Islet precursor cell (in vitro differentiated cells): ENCODE measurements around the gene TPRG1.

Experiments used
- DNase-seq: peaks from one replicate; pipeline ENCODE4 v3.0.0-alpha.2; 2018

The TPRG1 gene

GRCh38 chr3:189233225-189233858, 61.6 kb downstream of the TPRG1 start:
- peak; percentile 78 for DNase-seq

- no peak for DNase-seq
Observed at GRCh38 chr3:189235214-189235613, 63.4 kb downstream of the TPRG1 start.

DNA sequence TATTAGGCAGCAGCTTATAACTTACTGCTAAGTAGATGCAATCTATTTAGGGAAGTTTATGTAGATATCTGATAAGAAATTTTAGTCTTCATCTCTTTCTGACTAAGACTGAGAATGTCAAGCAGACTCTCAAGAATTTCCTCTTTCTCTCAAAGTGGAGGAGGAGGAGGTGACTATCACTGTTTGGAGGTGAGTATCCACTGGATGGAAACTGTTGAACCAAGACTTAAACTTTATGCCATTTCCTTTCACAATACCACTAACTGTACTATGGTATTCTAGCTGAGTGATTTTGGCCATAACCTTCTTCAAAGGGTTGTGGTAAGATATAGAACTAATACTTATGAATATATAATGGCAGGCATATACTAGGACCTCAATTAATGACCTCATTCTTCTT, 64.6 kb downstream of the TPRG1 start:
- no peak for DNase-seq

DNA sequence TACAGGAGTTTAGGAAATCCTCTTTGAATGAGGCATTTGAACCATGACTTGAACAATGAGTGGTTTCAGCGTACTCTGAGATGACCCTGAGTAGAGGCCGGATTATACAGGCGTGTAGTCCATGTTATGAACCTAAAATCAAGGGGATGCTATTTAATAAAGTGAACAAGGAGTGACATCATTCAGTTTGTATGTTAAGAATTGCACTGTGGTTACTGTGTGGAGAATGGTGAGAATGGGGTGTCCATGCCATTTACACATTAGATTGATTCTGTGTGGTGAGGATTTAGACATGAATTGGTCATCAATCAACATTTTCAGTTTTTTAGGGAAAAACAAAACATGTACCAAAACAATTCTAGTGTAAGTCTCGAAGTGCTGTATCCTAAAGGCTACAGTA, 65.8 kb downstream of the TPRG1 start:
- no peak for DNase-seq

GRCh38 chr3:189238071-189238470, 66.3 kb downstream of the TPRG1 start:
- DNase-seq: no peak

DNA sequence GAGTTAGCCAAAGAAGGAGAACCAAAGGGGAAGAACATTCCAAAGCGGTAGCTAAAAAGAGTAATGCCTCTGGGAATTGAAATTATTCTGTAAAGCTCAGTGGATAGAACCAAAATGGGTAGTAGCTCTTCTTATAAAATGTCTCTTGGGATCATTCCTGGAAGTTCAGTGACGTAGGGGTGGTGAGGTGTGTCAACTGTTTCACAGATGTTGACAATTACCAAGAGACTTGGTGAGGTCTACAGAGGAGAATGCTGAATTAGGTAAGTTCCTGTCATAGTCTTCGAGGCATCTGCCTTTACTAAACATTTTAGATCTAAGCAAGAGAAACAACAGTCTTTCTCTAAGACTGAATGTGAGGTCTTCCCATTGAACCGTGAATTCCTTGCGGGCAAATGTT, 67.8 kb downstream of the TPRG1 start:
- no peak for DNase-seq

DNA sequence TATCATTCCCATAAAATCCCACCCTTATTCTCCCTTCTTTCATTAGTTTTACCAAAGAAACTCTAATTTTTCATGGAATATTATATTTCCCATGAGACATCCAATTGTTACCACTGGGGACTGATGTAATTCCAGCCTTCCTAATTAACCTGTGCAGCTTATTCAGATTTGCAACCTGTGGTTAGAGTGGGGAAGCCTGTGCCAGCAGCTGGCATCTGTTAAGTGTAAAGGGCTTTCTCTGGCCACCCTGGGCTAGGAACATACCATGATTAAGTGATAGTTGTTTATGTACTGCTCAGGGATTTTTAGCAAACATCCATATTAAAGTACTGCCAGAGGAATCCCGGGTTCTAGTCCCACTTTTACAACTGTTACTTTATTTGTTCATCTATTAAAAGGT, 78.2 kb downstream of the TPRG1 start:
- no peak for DNase-seq

GRCh38 chr3:189258261-189258660, 86.5 kb downstream of the TPRG1 start:
- no peak for DNase-seq

GRCh38 chr3:189260556-189261493, 89.1 kb downstream of the TPRG1 start:
- DNase-seq: no peak

- DNase-seq: no peak
Observed at GRCh38 chr3:189262746-189263145, 91.0 kb downstream of the TPRG1 start.

GRCh38 chr3:189267981-189268613, 96.3 kb downstream of the TPRG1 start:
- no peak for DNase-seq

DNA sequence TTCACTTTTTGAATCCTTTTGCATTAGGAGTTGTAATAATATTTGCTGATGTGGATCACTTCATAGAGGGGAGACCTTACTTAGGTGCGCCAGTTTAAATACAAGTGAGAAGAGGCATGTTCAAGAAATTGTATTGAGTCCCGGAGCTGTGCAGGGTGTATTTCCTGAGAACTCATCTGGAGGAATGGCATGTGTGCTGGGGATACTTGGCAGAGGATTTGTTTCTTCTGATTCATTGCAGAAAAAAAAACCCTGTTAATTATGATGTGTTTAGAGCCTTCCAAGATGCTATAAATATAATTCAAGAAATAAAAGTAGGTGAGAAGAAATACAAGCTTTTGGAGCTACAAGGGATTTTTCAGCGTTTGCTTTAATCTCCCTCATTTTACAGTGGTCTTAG, 97.6 kb downstream of the TPRG1 start:
- DNase-seq: no peak

- DNase-seq: peak; percentile 95
Observed at GRCh38 chr3:189270248-189270832, 98.6 kb downstream of the TPRG1 start.

GRCh38 chr3:189272500-189273119, 100.8 kb downstream of the TPRG1 start:
- DNase-seq: peak; percentile 65

- no peak for DNase-seq
Observed at GRCh38 chr3:189273736-189274135, 102.0 kb downstream of the TPRG1 start.

DNA sequence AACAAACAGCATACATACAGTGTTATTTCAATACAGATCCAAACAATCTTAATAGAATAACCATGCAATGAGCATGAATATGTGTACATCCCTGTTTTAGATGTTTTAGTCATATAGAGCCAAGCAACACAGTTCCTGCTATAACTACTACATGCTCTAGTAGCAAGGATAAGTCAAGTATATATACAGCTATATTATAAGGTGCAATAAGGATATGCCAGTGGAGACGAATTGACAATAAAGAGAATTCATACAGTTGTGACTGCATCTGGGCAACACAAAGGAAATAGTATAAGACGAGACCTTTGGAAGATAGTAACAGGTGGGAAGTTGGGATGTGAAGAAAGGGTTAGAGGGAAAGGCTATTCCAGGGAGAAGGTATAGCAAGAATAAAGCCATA, 103.4 kb downstream of the TPRG1 start:
- DNase-seq: no peak

GRCh38 chr3:189275852-189276251, 104.1 kb downstream of the TPRG1 start:
- DNase-seq: no peak

DNA sequence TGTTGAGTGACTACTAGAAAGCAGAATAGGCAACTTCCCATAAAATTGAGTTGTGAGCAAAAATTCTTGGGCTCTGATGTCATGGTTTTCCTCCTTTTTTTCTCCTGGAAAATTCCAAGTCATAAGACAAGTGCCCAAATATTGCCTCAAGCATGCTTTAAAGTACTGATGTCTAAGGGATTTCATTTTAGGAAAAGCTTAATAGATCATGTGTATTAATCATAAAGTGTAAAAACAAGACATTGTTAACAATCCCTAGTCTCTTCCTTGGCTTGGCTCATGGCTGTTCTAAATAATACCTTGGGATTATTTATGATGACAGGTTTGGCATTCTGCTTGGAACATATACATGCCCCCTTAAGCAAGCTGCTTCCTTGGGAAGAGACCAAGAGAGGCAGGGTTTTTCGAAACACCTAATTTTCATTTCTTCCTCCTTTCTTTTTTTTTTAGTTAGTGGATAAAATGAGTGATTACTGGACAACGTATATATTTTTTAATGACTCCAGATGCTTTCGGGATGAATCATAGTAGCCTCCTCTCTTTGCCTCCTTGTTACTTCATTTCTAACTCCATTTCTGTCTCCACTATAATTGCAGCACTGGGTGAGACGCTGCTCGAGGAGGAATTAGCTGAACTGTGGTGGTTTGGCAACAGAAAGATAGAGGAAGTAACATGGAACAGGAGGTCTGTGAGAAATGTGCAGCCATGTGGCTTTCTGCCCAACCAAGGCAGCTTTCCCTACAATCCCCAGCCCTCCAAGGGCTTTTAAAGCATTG, 104.9 kb downstream of the TPRG1 start:
- DNase-seq: peak; percentile 69

GRCh38 chr3:189277711-189278110, 105.9 kb downstream of the TPRG1 start:
- no peak for DNase-seq

GRCh38 chr3:189278221-189278620, 106.5 kb downstream of the TPRG1 start:
- DNase-seq: no peak

GRCh38 chr3:189282189-189282588, 110.4 kb downstream of the TPRG1 start:
- no peak for DNase-seq

GRCh38 chr3:189282741-189283140, 111.0 kb downstream of the TPRG1 start:
- no peak for DNase-seq
